ENCODE data around the gene WDR20. TPM values are rescaled to one million over a fixed set of nuclear protein-coding genes. Genes with fewer than 3 reads are reported as not detected.
"Not testable (repeated sequence)": the region's sequence is repeated elsewhere in the genome, so short reads cannot be mapped to it uniquely, and the experiment has no call there.

Gene WDR20
- total RNA-seq, 1 donor from 2014 or later: 17.5 TPM

DNA sequence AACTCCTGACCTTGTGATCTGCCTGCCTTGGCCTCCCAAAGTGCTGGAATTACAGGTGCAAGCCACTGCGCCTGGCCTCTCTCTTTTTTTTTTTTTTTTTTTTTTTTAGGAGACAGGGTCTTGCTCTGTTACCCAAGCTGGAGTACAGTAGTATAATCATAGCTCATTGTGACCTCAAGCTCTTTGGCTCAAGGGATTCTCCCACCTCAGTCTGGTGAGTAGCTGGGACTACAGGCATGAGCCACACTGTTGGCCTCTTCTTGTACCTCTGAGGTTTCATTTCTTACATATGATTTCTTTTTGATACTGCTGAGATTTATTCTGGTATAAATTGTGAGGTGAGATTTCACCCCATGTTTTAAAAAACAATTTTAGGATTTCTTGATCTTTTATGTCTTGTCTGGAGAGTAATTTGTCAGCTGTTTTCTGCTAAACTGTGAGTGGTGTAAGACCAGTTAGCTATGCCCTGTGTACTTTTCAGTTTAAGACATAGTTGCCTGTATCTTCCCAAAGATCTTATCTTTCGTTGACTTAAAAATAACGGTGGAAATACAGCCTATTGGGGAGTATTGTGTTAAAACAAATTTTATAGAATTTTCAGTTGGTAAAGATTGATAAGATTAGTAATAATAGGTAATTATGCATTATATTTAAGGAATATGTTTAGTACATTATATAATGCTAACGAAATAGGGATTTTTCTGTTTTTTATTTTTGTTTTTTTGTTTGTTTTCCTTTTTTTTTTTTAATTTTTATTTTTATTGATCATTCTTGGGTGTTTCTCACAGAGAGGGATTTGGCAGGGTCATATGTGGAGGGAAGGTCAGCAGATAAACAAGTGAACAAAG is 31.7 kb downstream of the WDR20 start:
- no peak for DNase-seq (ENCODE audit: low read depth in 2 of 2)

DNA sequence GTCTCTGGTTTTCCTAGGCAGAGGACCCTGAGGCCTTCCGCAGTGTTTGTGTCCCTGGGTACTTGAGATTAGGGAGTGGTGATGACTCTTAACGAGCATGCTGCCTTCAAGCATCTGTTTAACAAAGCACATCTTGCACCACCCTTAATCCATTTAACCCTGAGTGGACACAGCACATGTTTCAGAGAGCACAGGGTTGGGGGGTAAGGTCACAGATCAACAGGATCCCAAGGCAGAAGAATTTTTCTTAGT is 32.2 kb downstream of the WDR20 start:
- DNase-seq (ENCODE audit: low read depth in 2 of 2): not testable (repeated sequence)

DNA sequence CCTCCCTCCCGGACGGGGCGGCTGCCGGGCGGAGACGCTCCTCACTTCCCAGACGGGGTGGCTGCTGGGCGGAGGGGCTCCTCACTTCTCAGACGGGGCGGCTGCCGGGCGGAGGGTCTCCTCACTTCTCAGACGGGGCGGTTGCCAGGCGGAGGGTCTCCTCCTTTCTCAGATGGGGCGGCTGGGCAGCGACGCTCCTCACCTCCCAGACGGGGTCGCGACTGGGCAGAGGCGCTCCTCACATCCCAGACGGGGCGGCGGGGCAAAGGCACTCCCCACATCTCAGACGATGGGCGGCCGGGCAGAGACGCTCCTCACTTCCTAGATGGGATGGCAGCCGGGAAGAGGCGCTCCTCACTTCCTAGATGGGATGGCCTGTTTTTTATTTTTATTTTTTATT is 33.0 kb downstream of the WDR20 start:
- DNase-seq (ENCODE audit: low read depth in 2 of 2): not testable (repeated sequence)

DNA sequence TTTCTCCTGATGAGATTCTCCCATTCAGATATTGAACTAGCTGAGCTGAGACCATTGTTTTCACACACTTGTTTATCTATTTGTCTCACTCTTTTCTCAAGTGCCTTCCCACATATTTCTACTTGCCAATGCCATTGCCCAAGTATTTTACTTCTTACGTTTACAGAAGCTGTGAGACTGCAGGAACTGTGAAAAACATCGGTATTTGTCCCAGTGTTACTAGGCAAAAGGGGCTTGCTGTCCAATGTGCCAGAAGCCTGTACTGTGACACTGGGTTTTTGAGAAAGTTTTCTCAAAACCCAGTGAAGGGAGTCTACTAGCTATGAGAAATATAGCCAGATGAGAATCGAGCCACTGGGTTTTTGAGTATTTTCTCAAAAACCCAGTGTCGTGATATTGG is 37.5 kb downstream of the WDR20 start:
- DNase-seq (ENCODE audit: low read depth in 2 of 2): no peak

DNA sequence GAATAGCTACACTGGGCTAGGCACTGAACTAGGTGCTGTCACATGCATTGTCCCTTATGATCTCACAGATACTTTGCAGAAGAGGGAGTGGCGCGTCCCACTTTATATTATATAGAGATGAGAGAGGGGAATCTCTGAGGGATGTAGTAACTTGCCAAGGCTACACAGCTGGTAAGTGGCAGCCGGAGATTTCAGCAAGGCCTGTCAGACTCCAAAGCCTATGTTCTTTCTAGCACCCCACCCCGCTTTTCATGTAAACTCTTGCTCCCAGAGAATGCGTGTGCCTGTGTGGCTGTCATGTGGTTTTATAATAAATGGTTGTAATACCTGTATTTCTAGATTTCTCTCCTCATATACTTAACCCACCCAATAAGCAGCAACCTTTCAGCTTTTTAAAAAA is 39.1 kb downstream of the WDR20 start:
- no peak for DNase-seq (ENCODE audit: low read depth in 2 of 2)

DNA sequence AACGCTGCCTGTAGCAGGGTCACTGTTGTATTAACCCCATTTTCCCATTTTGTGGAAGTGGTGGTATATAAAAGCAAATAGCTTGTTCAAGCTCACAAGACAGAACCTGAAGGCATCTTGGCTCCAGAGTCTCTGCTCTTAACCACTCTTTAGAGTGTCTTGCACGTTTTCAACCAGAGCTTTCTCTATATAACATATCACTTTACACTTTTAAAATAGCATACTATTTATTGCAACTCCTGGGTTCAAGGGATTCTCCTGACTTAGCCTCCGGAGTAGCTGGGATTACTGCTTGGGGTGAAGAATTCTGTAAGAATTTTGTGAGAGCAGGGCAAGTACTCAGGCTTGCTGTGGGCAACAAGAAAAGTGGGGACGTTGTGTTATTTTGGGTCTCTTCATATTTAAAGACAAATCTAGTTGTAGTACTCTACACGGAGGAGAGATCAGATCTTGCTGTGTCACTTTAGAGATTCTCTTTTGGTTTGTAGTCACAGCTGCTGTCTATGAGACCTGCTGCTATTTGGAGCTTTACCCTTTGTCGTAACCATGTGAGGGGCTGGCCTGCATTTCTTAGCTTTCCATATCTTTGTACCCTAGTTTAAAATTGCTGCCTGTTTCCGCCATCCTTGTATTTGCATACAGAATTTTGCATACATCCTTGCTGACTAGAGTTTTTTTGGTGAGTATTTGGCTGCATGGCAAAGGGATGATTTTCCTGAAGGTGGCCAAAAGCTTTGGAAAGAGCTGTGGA is 40.7 kb downstream of the WDR20 start:
- DNase-seq (ENCODE audit: low read depth in 2 of 2): no peak

DNA sequence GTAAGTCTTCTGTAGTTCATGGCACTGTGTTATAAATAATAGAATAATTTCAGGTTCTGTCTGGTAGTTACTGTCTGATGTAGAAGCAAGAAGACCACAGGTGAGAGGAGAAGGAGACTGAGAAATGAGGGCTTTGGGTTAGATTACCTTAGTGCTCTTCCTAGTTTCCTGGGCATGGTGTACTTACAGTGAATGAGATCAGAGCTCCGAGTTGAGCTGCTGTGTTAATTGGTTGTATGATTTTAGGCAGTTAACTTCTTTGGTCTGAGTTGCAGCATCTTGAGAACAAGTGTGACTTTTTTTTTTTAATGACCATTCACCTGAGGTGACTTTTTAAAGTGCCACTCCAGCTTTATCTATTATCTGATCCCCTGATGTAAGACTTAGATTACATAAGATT is 41.5 kb downstream of the WDR20 start:
- DNase-seq (ENCODE audit: low read depth in 2 of 2): no peak

DNA sequence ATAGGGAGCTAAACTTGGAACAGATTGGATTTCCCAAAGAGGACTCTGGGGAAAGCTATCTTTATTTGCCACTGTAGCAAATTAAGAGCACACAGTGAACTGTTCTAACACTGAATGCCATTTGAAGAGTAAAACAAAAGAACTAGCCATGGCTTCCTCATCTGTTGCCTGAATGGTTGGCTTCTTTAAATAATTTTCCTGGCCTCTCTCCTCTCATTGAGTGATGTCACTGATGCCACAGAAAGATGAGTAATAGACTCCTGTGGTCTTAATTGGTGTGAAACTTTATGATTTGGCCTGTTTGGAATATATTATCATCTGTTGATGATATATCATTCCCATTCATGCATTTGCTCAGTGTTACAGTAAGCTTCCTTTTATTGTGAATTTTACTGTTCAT is 42.5 kb downstream of the WDR20 start:
- peak; percentile 56 to 63 for DNase-seq (ENCODE audit: low read depth in 2 of 2)

DNA sequence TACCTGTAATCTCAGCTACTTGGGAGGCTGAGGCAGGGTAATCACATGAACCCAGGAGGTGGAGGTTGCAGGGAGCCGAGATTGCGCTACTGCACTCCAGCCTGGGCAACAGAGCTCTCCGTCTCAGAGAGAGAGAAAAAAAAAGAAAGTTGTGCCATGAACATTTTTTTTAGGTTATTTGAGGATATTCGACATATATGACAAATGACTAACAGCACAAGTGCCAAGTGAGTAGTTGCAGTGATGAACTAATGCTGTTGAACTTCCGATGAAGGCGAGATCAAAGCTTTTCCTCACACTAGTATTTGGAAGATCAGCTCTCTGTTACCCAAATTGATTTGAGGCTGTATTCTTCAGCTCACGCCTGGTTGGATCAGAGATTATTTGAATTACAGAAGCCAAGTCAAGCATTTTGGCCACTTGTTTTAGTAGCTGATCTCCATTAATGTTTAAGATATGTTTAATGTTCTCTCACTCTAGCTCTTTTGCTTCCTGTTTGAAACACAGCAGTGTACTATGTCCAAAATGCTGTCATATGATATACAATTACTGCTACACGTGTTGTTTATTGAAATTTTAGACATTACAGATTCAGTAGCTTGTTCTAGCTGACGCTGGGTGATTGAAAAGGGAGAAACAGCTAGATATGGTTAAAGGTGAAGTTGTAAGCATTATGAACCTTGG is 43.4 kb downstream of the WDR20 start:
- DNase-seq (ENCODE audit: low read depth in 2 of 2): peak in 1 of 2 donors; percentile 18

DNA sequence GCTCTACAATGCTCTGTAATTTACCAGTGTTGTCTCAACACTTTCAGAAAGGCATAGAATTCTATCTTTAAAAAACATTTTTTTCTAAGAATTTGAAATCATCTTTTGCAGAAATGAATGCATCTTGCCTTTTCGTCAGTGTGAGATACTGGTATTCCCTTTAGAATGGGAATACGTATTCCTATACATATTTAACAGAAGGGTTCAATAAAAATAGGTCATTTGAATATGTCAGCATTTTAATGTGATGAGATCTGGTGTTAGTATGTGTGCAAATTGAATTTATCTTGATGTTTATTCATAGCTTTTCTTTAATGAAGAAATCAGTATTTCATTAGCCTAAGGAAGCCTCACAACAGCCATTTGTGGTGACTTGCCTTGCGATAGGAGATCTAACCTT is 44.2 kb downstream of the WDR20 start:
- no peak for DNase-seq (ENCODE audit: low read depth in 2 of 2)

DNA sequence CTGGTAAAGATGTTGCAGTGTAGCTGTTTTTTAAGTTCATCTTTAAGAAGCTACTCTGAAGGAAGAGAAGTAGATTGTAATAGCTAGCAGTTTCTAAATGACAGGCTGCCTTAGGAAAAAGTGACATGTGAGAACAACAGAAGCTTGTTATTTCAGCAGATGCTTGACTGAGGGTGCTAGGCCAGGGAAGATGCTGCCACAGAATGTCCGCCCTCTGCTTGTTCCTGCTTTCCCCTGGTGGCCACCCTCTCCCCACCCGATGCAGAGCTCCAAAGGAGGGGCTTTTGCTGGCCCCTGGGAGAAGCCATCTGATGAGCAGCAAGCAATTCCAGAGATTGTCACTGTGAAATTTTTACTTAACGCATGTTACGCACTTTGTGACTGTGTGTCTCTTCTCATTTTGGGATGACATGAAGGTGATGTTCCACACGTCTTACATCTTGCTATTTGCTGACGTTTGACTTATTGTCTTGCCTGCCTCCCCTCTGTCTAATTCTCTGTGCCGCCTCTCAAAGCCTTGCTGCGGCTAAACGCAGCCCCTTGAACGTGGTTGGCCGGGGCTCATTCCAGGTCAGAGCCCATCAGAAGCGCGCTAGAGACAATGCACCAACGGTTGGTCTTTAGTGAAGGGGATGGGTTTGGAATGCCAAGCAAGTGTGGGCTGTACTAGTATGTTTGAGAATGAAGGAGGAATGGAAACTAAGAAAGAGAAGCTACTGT is 44.8 kb downstream of the WDR20 start:
- no peak for DNase-seq (ENCODE audit: low read depth in 2 of 2)

DNA sequence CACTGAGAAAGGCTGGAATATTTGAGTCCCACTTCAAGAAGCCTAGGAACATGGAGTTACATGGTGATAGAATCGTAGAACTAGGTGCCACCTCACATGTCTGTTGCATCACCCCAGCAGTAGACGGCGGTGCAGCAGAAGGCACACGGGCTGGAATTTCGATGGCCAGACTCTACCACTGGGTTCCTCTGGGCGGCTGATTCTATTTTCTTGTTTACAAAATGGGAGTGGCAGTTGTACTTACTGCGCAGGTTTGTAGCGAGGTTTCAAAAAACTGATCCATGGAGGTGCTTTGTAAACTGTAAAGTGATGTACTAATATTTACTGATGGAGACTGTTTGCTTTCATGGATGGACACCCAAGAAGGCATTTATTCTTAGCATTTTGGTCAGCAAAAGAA is 45.7 kb downstream of the WDR20 start:
- no peak for DNase-seq (ENCODE audit: low read depth in 2 of 2)

DNA sequence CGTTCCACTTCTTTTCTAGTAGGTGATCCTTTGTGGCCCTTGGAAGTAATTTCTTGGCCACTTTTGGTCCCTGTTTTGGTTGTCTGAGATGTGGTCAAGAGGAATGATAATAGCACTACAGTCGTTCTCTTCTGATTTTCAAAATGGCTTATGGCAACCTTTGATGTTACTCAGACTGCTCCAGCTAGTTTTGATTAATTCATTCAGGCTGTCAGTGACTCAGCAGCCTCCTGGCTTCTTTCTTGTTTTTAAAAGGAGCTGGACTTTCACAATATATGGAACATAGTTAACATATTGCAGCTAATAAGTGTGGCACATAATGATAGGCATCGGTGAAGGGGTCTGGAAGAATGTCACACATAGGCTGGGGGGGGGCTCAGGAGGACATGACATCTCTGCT is 47.3 kb downstream of the WDR20 start:
- DNase-seq (ENCODE audit: low read depth in 2 of 2): peak in 1 of 2 donors; percentile 76

DNA sequence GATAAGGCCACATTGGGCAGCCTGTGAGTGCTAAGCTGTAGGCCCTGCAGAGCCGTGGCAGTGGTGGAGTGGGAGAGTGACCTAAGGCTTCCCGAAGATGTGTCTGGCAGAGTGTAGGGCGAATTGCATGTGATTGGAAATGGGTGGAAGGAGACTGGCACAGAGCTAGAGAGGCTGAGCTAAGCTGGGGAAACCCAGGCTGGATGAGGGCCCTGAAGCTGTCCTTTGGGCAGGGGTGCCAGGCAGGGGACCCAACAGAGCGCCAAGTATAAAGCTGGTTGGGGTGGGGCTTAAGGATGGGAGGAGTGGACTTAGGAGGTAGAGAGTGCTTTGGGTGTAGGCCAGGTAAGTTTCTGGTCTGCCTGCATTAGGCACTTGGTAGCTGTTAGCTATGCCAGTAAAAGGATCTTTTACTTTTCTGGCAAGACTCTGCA is 47.9 kb downstream of the WDR20 start:
- no peak for DNase-seq (ENCODE audit: low read depth in 2 of 2)

DNA sequence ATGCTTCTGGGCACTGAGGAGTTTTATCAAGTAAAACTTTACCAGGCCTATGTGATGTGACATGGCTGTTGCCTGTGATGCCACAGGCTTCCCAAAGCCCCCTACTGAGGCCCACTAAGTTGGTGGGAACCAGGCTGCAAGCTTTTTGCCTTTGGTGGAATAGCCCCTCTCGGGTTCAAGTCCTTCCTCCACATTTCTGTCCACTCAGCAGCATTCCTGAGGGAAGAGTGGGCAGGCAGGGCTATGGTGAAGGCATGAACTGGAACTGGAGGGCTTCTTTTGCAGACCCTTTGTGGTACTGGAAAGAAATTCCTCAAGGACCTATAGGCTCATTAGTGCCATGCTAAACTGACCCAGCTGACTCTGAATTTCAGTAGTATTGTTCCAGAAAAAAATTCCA is 48.5 kb downstream of the WDR20 start:
- DNase-seq (ENCODE audit: low read depth in 2 of 2): no peak

DNA sequence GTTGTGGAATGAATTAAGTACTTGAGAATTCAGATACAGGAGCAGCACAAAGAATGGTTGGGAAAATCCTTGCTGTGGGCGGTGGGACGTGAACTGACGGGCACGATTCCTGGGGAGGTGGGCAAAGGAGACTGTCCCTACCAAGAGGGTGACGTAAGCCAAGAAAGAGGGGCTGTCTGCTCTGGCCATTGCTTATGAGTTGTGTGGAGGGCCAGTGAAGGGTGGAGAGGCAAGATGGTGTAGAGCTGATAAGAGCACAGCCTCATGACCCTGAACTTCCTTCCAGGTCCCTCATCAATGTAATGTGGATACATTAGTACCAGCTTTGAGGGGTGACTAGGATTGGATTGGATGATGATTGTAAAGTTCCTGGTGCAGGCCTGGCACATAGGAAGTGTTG is 50.2 kb downstream of the WDR20 start:
- DNase-seq (ENCODE audit: low read depth in 2 of 2): no peak

DNA sequence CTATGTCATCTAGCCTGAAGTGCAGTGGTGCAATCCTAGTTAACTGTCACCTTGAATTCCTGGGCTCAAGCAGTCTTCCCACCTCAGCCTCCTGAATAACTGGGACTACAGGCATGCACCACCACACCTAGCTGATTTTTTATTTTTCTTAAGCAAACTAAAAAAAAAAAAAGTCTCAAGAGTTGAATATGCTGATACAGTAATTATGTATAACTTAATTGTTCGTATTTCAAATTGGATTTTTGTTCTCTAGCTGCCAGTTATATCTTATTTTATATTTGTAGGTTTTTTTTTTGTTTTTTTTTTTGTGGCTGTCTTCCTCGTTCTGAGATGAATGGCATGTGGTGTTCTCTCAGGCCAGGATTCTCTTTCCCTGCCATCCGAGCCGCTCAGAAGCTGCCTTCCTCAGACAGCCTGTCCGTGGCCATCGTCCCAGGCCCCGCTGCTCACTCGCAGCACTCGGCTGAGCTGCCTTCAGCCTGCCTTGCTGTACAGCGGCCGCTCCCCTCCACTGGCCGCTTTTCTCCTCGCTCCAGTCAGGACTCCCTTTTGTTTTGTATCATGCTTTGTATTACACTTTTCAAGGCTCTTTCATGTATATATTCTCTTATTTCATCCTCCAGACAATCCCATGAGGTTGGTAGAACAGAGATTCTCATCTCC is 53.3 kb downstream of the WDR20 start:
- no peak for DNase-seq (ENCODE audit: low read depth in 2 of 2)

DNA sequence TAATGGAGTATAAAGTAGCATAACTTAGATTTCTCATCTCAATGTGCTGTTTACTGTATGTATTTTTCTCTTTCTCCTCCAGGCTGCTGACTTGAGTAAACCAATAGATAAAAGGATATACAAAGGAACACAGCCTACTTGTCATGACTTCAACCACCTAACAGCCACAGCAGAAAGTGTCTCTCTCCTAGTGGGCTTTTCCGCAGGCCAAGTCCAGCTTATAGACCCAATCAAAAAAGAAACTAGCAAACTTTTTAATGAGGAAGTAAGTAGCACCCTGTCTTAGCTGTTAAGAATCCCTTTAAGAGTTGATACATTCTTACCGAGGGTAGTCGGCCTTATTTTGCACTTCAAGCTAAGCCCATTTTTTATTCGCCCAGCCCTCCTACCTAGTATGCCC is 55.2 kb downstream of the WDR20 start:
- no peak for DNase-seq (ENCODE audit: low read depth in 2 of 2)

DNA sequence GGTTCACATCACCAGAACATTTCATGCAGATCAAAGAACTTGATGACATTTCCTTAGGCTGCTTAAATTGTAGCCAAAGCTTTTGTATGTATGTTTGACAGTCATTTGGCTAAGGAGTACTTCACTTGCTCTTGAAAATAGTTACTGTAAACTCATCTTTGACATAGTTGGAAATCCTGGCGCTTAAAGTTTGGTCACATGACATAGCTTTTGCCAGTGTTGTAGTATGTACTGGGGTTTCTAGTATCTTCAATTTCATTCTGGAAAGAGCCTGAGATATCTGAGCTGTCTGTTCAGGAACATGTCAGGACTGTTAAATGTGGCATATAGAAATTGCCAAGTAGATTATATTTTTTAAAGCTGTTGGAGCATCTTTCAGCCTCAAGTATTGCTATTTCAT is 55.7 kb downstream of the WDR20 start:
- DNase-seq (ENCODE audit: low read depth in 2 of 2): no peak

DNA sequence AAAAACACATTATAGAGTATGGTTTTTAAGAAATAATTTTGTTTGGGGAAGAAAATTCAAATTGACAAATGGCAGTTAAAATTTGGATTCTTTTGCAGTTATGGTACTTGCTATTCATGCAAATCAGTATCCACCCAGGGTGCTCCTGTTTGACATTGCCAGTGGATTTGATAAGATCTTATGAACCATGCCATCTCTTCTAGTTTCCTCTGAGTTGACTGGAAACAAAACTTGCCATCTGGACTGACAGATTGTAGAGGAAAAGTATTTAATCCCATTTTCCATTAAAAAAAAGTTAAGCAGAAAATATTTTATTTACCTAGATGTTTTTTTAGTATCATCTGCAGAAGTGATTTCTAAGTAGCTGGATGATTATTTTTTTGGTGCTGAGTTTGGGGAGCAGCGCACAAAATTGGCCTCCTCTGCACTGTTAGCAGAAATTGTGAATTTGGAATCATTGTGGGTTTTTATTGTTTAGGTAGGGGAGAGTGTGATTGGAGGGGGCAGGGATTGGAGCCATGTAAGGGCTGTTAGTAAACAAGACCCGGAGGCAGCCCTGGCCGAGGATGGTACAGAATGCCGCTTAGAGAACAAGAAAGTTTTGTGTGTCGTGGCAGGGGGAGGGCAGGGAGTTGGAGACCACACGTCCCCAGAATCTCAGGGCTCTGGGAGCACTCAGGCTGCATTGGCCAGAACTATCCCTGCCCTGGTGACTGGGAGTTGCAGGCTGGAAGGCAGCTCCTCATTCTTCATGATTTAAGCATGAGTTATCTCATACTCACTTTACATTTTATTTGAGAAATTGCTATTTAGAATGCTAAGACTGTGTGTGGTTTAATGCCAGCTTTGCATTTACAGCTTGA is 56.6 kb downstream of the WDR20 start:
- DNase-seq (ENCODE audit: low read depth in 2 of 2): no peak

DNA sequence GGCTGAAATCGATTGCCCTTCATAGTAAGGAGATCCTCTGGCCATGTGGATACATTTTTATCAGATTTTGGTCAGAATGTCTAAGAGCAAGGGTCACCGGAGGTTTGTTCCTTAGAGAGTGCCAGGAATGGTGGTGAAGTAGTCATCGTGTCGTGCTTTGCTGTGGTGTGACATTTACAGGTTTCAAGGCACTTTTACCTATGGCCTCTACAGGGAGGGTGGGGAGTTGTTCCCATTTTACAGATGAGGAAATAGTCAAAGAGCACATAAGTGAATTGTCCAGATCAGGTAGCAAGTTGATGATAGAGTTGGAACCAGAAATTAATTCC is 57.2 kb downstream of the WDR20 start:
- no peak for DNase-seq (ENCODE audit: low read depth in 2 of 2)
